ENCODE measurements around the gene NPHS2.

The NPHS2 gene

GRCh38 chr1:179586107-179586823 is 10.5 kb upstream of the NPHS2 start:
- H3K36me3 ChIP-seq (ENCODE audit: insufficient read depth, low read length): no peaks in the 10 kb centered on the region
- peaks cover 8% of the 10 kb centered on the region for H3K4me1 ChIP-seq (ENCODE audit: control insufficient read depth, insufficient read depth, low read length)
- H3K27me3 ChIP-seq (ENCODE audit: control insufficient read depth, insufficient read depth, low read length): peaks cover 18% of the 10 kb centered on the region
- peak overlapping the region; percentile 74 for H3K4me3 ChIP-seq (ENCODE audit: low read length)
- peak overlapping the region; percentile 68 for H3K9ac ChIP-seq (ENCODE audit: low read depth, low read length)
- peak overlapping the region; percentile 94 for H3K4me2 ChIP-seq (ENCODE audit: low read length)
- H3K9me3 ChIP-seq (replicated peaks; ENCODE audit: low read length): no peaks in the 10 kb centered on the region

- H3K9me3 ChIP-seq (replicated peaks; ENCODE audit: low read length): no peaks in the 10 kb centered on the region
- H3K27me3 ChIP-seq (ENCODE audit: control insufficient read depth, insufficient read depth, low read length): peaks cover 10% of the 10 kb centered on the region
- peaks cover 8% of the 10 kb centered on the region for H3K4me1 ChIP-seq (ENCODE audit: control insufficient read depth, insufficient read depth, low read length)
- no peaks in the 10 kb centered on the region for H3K36me3 ChIP-seq (ENCODE audit: insufficient read depth, low read length)
- H3K4me3 ChIP-seq (ENCODE audit: low read length): no peak overlapping the region
- no peak overlapping the region for H3K4me2 ChIP-seq (ENCODE audit: low read length)
- H3K9ac ChIP-seq (ENCODE audit: low read depth, low read length): no peak overlapping the region
Observed at GRCh38 chr1:179583771-179584320, 8.1 kb upstream of the NPHS2 start.

- Histone ChIP-seq H3K9me3 (replicated peaks; ENCODE audit: low read length) (no peaks in the 10 kb centered on the region), H3K27me3 (ENCODE audit: control insufficient read depth, insufficient read depth, low read length) (peaks cover 51% of the 10 kb centered on the region), H3K4me1 (ENCODE audit: control insufficient read depth, insufficient read depth, low read length) (no peaks in the 10 kb centered on the region), H3K4me3 (ENCODE audit: low read length) (no peak overlapping the region), H3K36me3 (ENCODE audit: insufficient read depth, low read length) (no peaks in the 10 kb centered on the region), H3K4me2 (ENCODE audit: low read length) (no peak overlapping the region), H3K9ac (ENCODE audit: low read depth, low read length) (no peak overlapping the region)
Observed at GRCh38 chr1:179576509-179576908, 761 bp upstream of the NPHS2 start.

- Histone ChIP-seq H3K9me3 (replicated peaks; ENCODE audit: low read length) (no peaks in the 10 kb centered on the region), H3K4me1 (ENCODE audit: control insufficient read depth, insufficient read depth, low read length) (no peaks in the 10 kb centered on the region), H3K4me2 (ENCODE audit: low read length) (no peak overlapping the region), H3K27me3 (ENCODE audit: control insufficient read depth, insufficient read depth, low read length) (no peaks in the 10 kb centered on the region), H3K36me3 (ENCODE audit: insufficient read depth, low read length) (no peaks in the 10 kb centered on the region), H3K4me3 (ENCODE audit: low read length) (no peak overlapping the region), H3K9ac (ENCODE audit: low read depth, low read length) (no peak overlapping the region)
Observed at GRCh38 chr1:179558078-179558477, 17.7 kb downstream of the NPHS2 start.

- H3K9ac ChIP-seq (ENCODE audit: low read depth, low read length): no peak overlapping the region
- H3K4me2 ChIP-seq (ENCODE audit: low read length): no peak overlapping the region
- no peaks in the 10 kb centered on the region for H3K4me1 ChIP-seq (ENCODE audit: control insufficient read depth, insufficient read depth, low read length)
- no peaks in the 10 kb centered on the region for H3K9me3 ChIP-seq (replicated peaks; ENCODE audit: low read length)
- peaks cover 7% of the 10 kb centered on the region for H3K27me3 ChIP-seq (ENCODE audit: control insufficient read depth, insufficient read depth, low read length)
- no peaks in the 10 kb centered on the region for H3K36me3 ChIP-seq (ENCODE audit: insufficient read depth, low read length)
- no peak overlapping the region for H3K4me3 ChIP-seq (ENCODE audit: low read length)
Observed at GRCh38 chr1:179554427-179554826, 21.3 kb downstream of the NPHS2 start.

GRCh38 chr1:179550746-179551682 is 24.7 kb downstream of the NPHS2 start:
- Histone ChIP-seq H3K9me3 (replicated peaks; ENCODE audit: low read length) (no peaks in the 10 kb centered on the region), H3K4me1 (ENCODE audit: control insufficient read depth, insufficient read depth, low read length) (no peaks in the 10 kb centered on the region), H3K4me3 (ENCODE audit: low read length) (no peak overlapping the region), H3K9ac (ENCODE audit: low read depth, low read length) (no peak overlapping the region), H3K27me3 (ENCODE audit: control insufficient read depth, insufficient read depth, low read length) (peaks cover 7% of the 10 kb centered on the region), H3K4me2 (ENCODE audit: low read length) (no peak overlapping the region), H3K36me3 (ENCODE audit: insufficient read depth, low read length) (no peaks in the 10 kb centered on the region)

- no peaks in the 10 kb centered on the region for H3K9me3 ChIP-seq (replicated peaks; ENCODE audit: low read length)
- no peak overlapping the region for H3K9ac ChIP-seq (ENCODE audit: low read depth, low read length)
- no peak overlapping the region for H3K4me3 ChIP-seq (ENCODE audit: low read length)
- H3K27me3 ChIP-seq (ENCODE audit: control insufficient read depth, insufficient read depth, low read length): peaks cover 7% of the 10 kb centered on the region
- no peak overlapping the region for H3K4me2 ChIP-seq (ENCODE audit: low read length)
- H3K36me3 ChIP-seq (ENCODE audit: insufficient read depth, low read length): no peaks in the 10 kb centered on the region
- no peaks in the 10 kb centered on the region for H3K4me1 ChIP-seq (ENCODE audit: control insufficient read depth, insufficient read depth, low read length)
Observed at GRCh38 chr1:179549368-179549700, 26.4 kb downstream of the NPHS2 start.

GRCh38 chr1:179548666-179549367 is 26.9 kb downstream of the NPHS2 start:
- Histone ChIP-seq H3K36me3 (ENCODE audit: insufficient read depth, low read length) (no peaks in the 10 kb centered on the region), H3K4me2 (ENCODE audit: low read length) (no peak overlapping the region), H3K9ac (ENCODE audit: low read depth, low read length) (no peak overlapping the region), H3K4me1 (ENCODE audit: control insufficient read depth, insufficient read depth, low read length) (no peaks in the 10 kb centered on the region), H3K27me3 (ENCODE audit: control insufficient read depth, insufficient read depth, low read length) (peaks cover 7% of the 10 kb centered on the region), H3K4me3 (ENCODE audit: low read length) (no peak overlapping the region), H3K9me3 (replicated peaks; ENCODE audit: low read length) (no peaks in the 10 kb centered on the region)

GRCh38 chr1:179547021-179547535 is 28.7 kb downstream of the NPHS2 start:
- H3K4me2 ChIP-seq (ENCODE audit: low read length): no peak overlapping the region
- H3K9ac ChIP-seq (ENCODE audit: low read depth, low read length): no peak overlapping the region
- no peaks in the 10 kb centered on the region for H3K36me3 ChIP-seq (ENCODE audit: insufficient read depth, low read length)

GRCh38 chr1:179545321-179545720 is 30.4 kb downstream of the NPHS2 start:
- Histone ChIP-seq H3K4me2 (ENCODE audit: low read length) (no peak overlapping the region), H3K9me3 (replicated peaks; ENCODE audit: low read length) (no peaks in the 10 kb centered on the region), H3K27me3 (ENCODE audit: control insufficient read depth, insufficient read depth, low read length) (no peaks in the 10 kb centered on the region), H3K36me3 (ENCODE audit: insufficient read depth, low read length) (no peaks in the 10 kb centered on the region), H3K9ac (ENCODE audit: low read depth, low read length) (no peak overlapping the region), H3K4me1 (ENCODE audit: control insufficient read depth, insufficient read depth, low read length) (no peaks in the 10 kb centered on the region), H3K4me3 (ENCODE audit: low read length) (no peak overlapping the region)

More at GRCh38 chr1:179547021-179547535, 28.7 kb downstream of the NPHS2 start:
- Histone ChIP-seq H3K4me3 (ENCODE audit: low read length) (no peak overlapping the region), H3K27me3 (ENCODE audit: control insufficient read depth, insufficient read depth, low read length) (peaks cover under 1% of the 10 kb centered on the region), H3K9me3 (replicated peaks; ENCODE audit: low read length) (no peaks in the 10 kb centered on the region), H3K4me1 (ENCODE audit: control insufficient read depth, insufficient read depth, low read length) (no peaks in the 10 kb centered on the region)

GRCh38 chr1:179541774-179542173 is 34.0 kb downstream of the NPHS2 start:
- Histone ChIP-seq H3K4me1 (ENCODE audit: control insufficient read depth, insufficient read depth, low read length) (no peaks in the 10 kb centered on the region), H3K27me3 (ENCODE audit: control insufficient read depth, insufficient read depth, low read length) (no peaks in the 10 kb centered on the region), H3K9ac (ENCODE audit: low read depth, low read length) (no peak overlapping the region), H3K36me3 (ENCODE audit: insufficient read depth, low read length) (no peaks in the 10 kb centered on the region), H3K4me2 (ENCODE audit: low read length) (no peak overlapping the region), H3K9me3 (replicated peaks; ENCODE audit: low read length) (no peaks in the 10 kb centered on the region), H3K4me3 (ENCODE audit: low read length) (no peak overlapping the region)
